Mesendoderm (in vitro differentiated cells): ENCODE results near the gene SMC3. TPM values are rescaled to one million over a fixed set of nuclear protein-coding genes. Genes with fewer than 3 reads are reported as not detected.

Experiments
- DNase-seq: peaks from one replicate; pipeline ENCODE4 v3.0.0; 2013
- H2AK5ac ChIP-seq: 2 replicates; pipeline ENCODE4 v1.6.1; 2013; ENCODE audit warnings: low read length, inconsistent platforms
- H2BK120ac ChIP-seq: 2 replicates; pipeline ENCODE4 v1.6.1; 2013; ENCODE audit warnings: low read depth, mild to moderate bottlenecking, low read length, moderate library complexity, mixed read lengths
- H2BK15ac ChIP-seq: replicated peaks from 2 replicates; pipeline ENCODE4 v1.6.1; 2013; ENCODE audit warnings: low read depth, mild to moderate bottlenecking, moderate library complexity
- H2BK5ac ChIP-seq: 2 replicates; pipeline ENCODE4 v1.6.1; 2013; ENCODE audit warnings: low read length, inconsistent platforms
- H3K18ac ChIP-seq: 2 replicates; pipeline ENCODE4 v1.6.1; 2013; ENCODE audit warnings: mild to moderate bottlenecking, low read length, mixed read lengths
- H3K23ac ChIP-seq: one replicate; pipeline ENCODE4 v1.6.1; 2013; ENCODE audit warnings: low read length
- H3K27ac ChIP-seq: 2 replicates; pipeline ENCODE4 v1.5.1; 2013; ENCODE audit warnings: low read depth, mild to moderate bottlenecking, inconsistent platforms, low read length, moderate library complexity
- H3K27me3 ChIP-seq: 2 replicates; pipeline ENCODE4 v1.6.1; 2013; ENCODE audit warnings: low read length, control low read depth, mild to moderate bottlenecking, inconsistent platforms; ENCODE audit not compliant: insufficient read depth, poor library complexity
- H3K36me3 ChIP-seq: 2 replicates; pipeline ENCODE4 v1.6.1; 2013; ENCODE audit warnings: low read length, inconsistent platforms; ENCODE audit not compliant: control insufficient read depth, insufficient read depth
- H3K4ac ChIP-seq: one replicate; pipeline ENCODE4 v1.6.1; 2013; ENCODE audit warnings: low read depth, mild to moderate bottlenecking, low read length, moderate library complexity
- H3K4me1 ChIP-seq: 2 replicates; pipeline ENCODE4 v1.6.1; 2013; ENCODE audit warnings: low read depth, low read length, inconsistent platforms; ENCODE audit not compliant: control insufficient read depth
- H3K4me2 ChIP-seq: 2 replicates; pipeline ENCODE4 v1.6.1; 2013; ENCODE audit warnings: low read length
- H3K4me3 ChIP-seq: 2 replicates; pipeline ENCODE4 v1.5.1; 2013; ENCODE audit warnings: mild to moderate bottlenecking, low read length
- H3K56ac ChIP-seq: one replicate; pipeline ENCODE4 v1.6.1; 2013; ENCODE audit warnings: low read length
- H3K79me1 ChIP-seq: 2 replicates; pipeline ENCODE4 v1.6.1; 2013; ENCODE audit warnings: low read length, inconsistent platforms
- H3K79me2 ChIP-seq: 2 replicates; pipeline ENCODE4 v1.6.1; 2013; ENCODE audit warnings: mild to moderate bottlenecking, low read length; ENCODE audit not compliant: control insufficient read depth, insufficient read depth
- H3K9ac ChIP-seq: 2 replicates; pipeline ENCODE4 v1.6.1; 2013; ENCODE audit warnings: low read length, inconsistent platforms
- H4K5ac ChIP-seq: one replicate; pipeline ENCODE4 v1.6.1; 2013; ENCODE audit warnings: low read length
- H4K8ac ChIP-seq: one replicate; pipeline ENCODE4 v1.6.1; 2013; ENCODE audit warnings: low read depth, mild to moderate bottlenecking, control low read depth, low read length, moderate library complexity
- WGBS: extraction: QIAGEN DNeasy Blood & Tissue Kit; methylation state at CpG from one replicate; pipeline ENCODE4 v1.1.7; 2013; ENCODE audit warnings: low lambda C conversion rate, missing lambda C conversion rate; ENCODE audit not compliant: insufficient coverage; ENCODE audit errors: extremely low coverage; 5-methylcytosine and 5-hydroxymethylcytosine counted together
- small RNA-seq: library from polyadenylated mRNA; stranded (forward); fragments of <200 nt; extraction: miRNeasy Mini kit (QIAGEN cat#:217004); gene quantifications from one replicate; pipeline ENCODE3, GENCODE V24; 2013; ENCODE audit not compliant: insufficient read depth

The SMC3 gene

DNA sequence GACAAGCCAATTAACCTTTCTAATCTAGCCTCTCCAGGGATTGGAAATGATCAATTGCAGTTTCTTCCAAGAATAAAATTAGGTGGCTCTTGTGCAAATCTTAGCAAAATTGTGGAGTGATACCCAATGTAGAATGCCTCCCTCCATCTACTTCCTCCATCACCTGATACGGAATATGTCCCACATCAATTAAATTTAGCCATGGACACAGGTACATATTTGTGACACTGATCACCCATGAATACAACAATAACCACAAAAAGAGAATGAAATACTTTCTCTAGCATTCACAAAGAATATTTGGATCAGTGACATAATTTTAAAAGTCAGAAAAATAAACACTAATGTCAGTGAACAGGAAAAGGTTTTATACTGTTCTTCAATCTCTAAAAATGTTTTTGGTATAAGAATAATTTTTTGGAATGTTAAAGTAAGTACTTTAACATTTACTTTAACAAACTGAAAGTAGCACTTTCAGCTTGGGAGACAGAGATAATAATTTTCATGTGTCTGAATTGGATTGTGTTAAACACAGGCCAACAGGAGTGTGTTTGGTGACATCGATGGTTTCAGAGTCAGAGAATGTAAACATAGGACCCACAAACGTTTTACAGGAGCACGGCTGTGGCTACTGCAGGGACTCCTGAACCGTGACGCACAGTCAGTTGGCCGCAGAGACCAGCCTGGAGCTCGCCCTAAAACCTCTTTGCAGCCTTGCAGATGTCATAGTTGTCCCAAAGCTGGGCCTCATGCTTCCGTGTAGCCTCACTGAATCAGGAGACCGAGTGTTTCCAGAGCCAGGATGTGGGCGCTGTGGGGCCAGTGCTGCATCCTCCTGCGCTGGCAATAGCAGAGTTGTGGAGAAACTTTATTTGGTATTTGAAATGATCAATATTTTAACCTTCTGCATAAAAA is 83.8 kb downstream of the SMC3 start:
- Histone ChIP-seq H3K9ac (no peak overlapping the region), H3K36me3 (no peaks in the 10 kb centered on the region), H2AK5ac (no peak overlapping the region), H4K8ac (no peak overlapping the region), H3K27ac (no peak overlapping the region), H2BK120ac (no peak overlapping the region), H2BK15ac (no peak overlapping the region), H3K27me3 (no peaks in the 10 kb centered on the region), H3K4me3 (no peak overlapping the region), H3K79me2 (no peaks in the 10 kb centered on the region), H3K56ac (no peak overlapping the region), H3K4ac (no peak overlapping the region), H3K79me1 (no peaks in the 10 kb centered on the region), H3K18ac (no peak overlapping the region), H3K23ac (no peak overlapping the region), H3K4me1 (no peaks in the 10 kb centered on the region), H2BK5ac (no peak overlapping the region), H4K5ac (no peak overlapping the region), H3K4me2 (no peak overlapping the region)
- no peak for DNase-seq
- WGBS: no CpG with 5 or more reads among the region's 12 CpGs

DNA sequence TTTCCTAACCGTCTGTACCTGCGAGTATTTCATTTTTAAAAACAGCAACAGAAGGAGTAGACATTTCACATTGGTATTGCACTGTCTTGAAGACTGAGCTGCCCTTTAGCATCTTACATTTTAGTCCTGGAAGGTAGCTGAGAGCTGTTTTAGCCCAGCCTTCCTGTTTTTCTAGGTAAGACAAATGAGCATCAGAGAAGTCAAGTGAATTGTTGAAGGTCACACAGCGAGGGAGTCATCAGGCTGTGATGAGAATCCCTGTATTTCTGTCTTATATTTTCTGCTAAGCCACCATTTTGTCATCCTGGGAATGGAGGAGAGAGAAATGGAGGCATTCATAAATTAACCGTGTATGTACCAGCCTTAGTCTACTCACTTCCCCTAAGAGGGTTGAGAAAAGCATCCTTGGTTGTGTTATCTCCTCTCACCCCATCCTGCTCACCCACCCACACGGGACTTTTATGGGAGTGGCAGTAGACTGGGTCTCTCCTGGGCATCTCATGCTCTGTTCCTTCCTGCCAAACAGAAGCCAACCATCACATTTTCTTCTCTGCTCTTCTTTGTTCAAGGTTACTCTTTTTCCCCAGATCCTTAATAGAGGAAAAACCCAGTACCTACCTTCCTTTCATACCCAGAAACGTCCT is 85.1 kb downstream of the SMC3 start:
- Histone ChIP-seq H3K79me2 (no peaks in the 10 kb centered on the region), H2BK5ac (no peak overlapping the region), H2AK5ac (no peak overlapping the region), H3K23ac (no peak overlapping the region), H3K4me3 (no peak overlapping the region), H3K56ac (no peak overlapping the region), H4K5ac (no peak overlapping the region), H2BK15ac (no peak overlapping the region), H4K8ac (no peak overlapping the region), H3K9ac (no peak overlapping the region), H3K4me2 (no peak overlapping the region), H3K36me3 (no peaks in the 10 kb centered on the region), H3K27me3 (no peaks in the 10 kb centered on the region), H2BK120ac (no peak overlapping the region), H3K79me1 (no peaks in the 10 kb centered on the region), H3K4ac (no peak overlapping the region), H3K4me1 (no peaks in the 10 kb centered on the region), H3K18ac (no peak overlapping the region), H3K27ac (no peak overlapping the region)
- no CpG with 5 or more reads among the region's 6 CpGs for WGBS
- DNase-seq: no peak

Small RNA genes within 50 kb of the gene (small RNA-seq; reads per million reads assigned to genes)
- not detected for gene RF00019
